Cardiac muscle cell (in vitro differentiated cells and primary cell): ENCODE measurements around the gene FOXP3. TPM values are rescaled to one million over a fixed set of nuclear protein-coding genes. Genes with fewer than 3 reads are reported as not detected.

Experiments
- DNase-seq, 2 donors: peaks; one replicate each; pipeline versions ENCODE4 v3.0.0 to v3.0.0-alpha.2; 2010 to 2017; ENCODE audit warnings: low read depth in 1 of 2, low spot score in 1 of 2
- H3K27ac ChIP-seq: fragments of 200-600 bp; sonication (generic); 2 replicates; pipeline ENCODE4 v1.5.1; 2016
- H3K27me3 ChIP-seq: fragments of 200-600 bp; sonication (generic); 2 replicates; pipeline ENCODE4 v1.6.0; 2016; ENCODE audit warnings: control low read depth
- H3K36me3 ChIP-seq: fragments of 200-600 bp; sonication (generic); 2 replicates; pipeline ENCODE4 v1.5.1; 2016; ENCODE audit warnings: control low read depth
- H3K4me1 ChIP-seq: fragments of 200-600 bp; sonication (generic); 2 replicates; pipeline ENCODE4 v1.8.1; 2017; ENCODE audit warnings: low read depth, mild to moderate bottlenecking, mixed run types
- H3K4me3 ChIP-seq: fragments of 200-600 bp; sonication (generic); 2 replicates; pipeline ENCODE4 v1.5.1; 2016; ENCODE audit warnings: mild to moderate bottlenecking
- H3K9me3 ChIP-seq: fragments of 200-600 bp; sonication (generic); 2 replicates; pipeline ENCODE4 v1.5.1; 2017; ENCODE audit warnings: low read depth, mild to moderate bottlenecking, control low read depth
- CTCF ChIP-seq: IDR thresholded peaks from 2 replicates; pipeline ENCODE4 v1.5.1; 2012; ENCODE audit warnings: low read depth, mild to moderate bottlenecking, low read length
- polyA plus RNA-seq: library from polyadenylated mRNA; unstranded; fragments of >200 nt; fragmentation: Nextera tagmentation; extraction: Ambion mirVana; gene quantifications from 2 replicates; pipeline ENCODE4 v1.2.1, GENCODE V29; 2016
- total RNA-seq: library from RNA; depleted of rRNA; stranded (reverse); fragments of >200 nt; gene quantifications from 2 replicates; pipeline ENCODE4 v1.2.3, GENCODE V29; 2016

Gene FOXP3
- total and polyA plus RNA-seq, 2 experiments from 2014 or later = 0.18 to 0.59 TPM

- no peak for TF ChIP-seq CTCF
- Histone ChIP-seq H3K36me3 (no peaks in the 10 kb centered on the region), H3K27me3 (no peaks in the 10 kb centered on the region), H3K27ac (no peak overlapping the region), H3K9me3 (no peaks in the 10 kb centered on the region), H3K4me3 (no peak overlapping the region), H3K4me1 (no peaks in the 10 kb centered on the region)
- no peak for DNase-seq
Measured at GRCh38 chrX:49250578-49250977, 13.9 kb downstream of the FOXP3 start.

GRCh38 chrX:49250066-49250465, 14.4 kb downstream of the FOXP3 start:
- Histone ChIP-seq H3K4me1 (no peaks in the 10 kb centered on the region), H3K27me3 (no peaks in the 10 kb centered on the region), H3K9me3 (no peaks in the 10 kb centered on the region), H3K4me3 (no peak overlapping the region), H3K27ac (no peak overlapping the region), H3K36me3 (no peaks in the 10 kb centered on the region)
- TF ChIP-seq CTCF = no peak
- no peak for DNase-seq

- no peak for TF ChIP-seq CTCF
- no peak overlapping the region for H3K27ac ChIP-seq
- no peaks in the 10 kb centered on the region for H3K9me3 ChIP-seq
- H3K27me3 ChIP-seq = no peaks in the 10 kb centered on the region
- no peak overlapping the region for H3K4me3 ChIP-seq
- DNase-seq = no peak
- H3K4me1 ChIP-seq = no peaks in the 10 kb centered on the region
- H3K36me3 ChIP-seq = no peaks in the 10 kb centered on the region
Measured at GRCh38 chrX:49249616-49250015, 14.9 kb downstream of the FOXP3 start.

GRCh38 chrX:49249071-49249470, 15.4 kb downstream of the FOXP3 start:
- DNase-seq = no peak

GRCh38 chrX:49247916-49248811, 16.3 kb downstream of the FOXP3 start:
- Histone ChIP-seq H3K4me3 (no peak overlapping the region), H3K9me3 (no peaks in the 10 kb centered on the region), H3K27ac (no peak overlapping the region), H3K36me3 (no peaks in the 10 kb centered on the region), H3K4me1 (no peaks in the 10 kb centered on the region), H3K27me3 (no peaks in the 10 kb centered on the region)
- DNase-seq = no peak
- no peak for TF ChIP-seq CTCF

More at GRCh38 chrX:49249071-49249470, 15.4 kb downstream of the FOXP3 start:
- H3K4me3 ChIP-seq = no peak overlapping the region
- H3K9me3 ChIP-seq = no peaks in the 10 kb centered on the region
- H3K36me3 ChIP-seq = no peaks in the 10 kb centered on the region
- no peaks in the 10 kb centered on the region for H3K27me3 ChIP-seq
- no peak overlapping the region for H3K27ac ChIP-seq
- no peak for TF ChIP-seq CTCF
- no peaks in the 10 kb centered on the region for H3K4me1 ChIP-seq
